GM18505 (cell line): ENCODE measurements around the gene PLA2G2C.

Source experiments
- ATAC-seq: cut with Tn5 transposase; IDR thresholded peaks from one replicate; pipeline ENCODE4 v1.9.1; 2021; ENCODE audit not compliant: unreplicated experiment
- POLR2A ChIP-seq: IDR thresholded peaks from 4 replicates; pipeline ENCODE4 v1.6.1; 2011; ENCODE audit warnings: borderline replicate concordance; ENCODE audit not compliant: insufficient read depth, insufficient read length; ENCODE audit errors: extremely low read depth

PLA2G2C gene

GRCh38 chr1:20197329-20197791, 11.0 kb upstream of the PLA2G2C start:
- TF ChIP-seq POLR2A: no peak
- ATAC-seq: no peak

GRCh38 chr1:20195462-20195780, 9.1 kb upstream of the PLA2G2C start:
- ATAC-seq: no peak
- TF ChIP-seq POLR2A: no peak

- TF ChIP-seq POLR2A: no peak
- ATAC-seq: no peak
Measured at GRCh38 chr1:20194757-20195461, 8.6 kb upstream of the PLA2G2C start.

GRCh38 chr1:20194224-20194623, 7.9 kb upstream of the PLA2G2C start:
- no peak for ATAC-seq
- no peak for TF ChIP-seq POLR2A

- ATAC-seq: no peak
Measured at GRCh38 chr1:20192871-20193411, 6.6 kb upstream of the PLA2G2C start.

GRCh38 chr1:20192364-20192763, 6.0 kb upstream of the PLA2G2C start:
- ATAC-seq: no peak
- TF ChIP-seq POLR2A: no peak

More at GRCh38 chr1:20192871-20193411, 6.6 kb upstream of the PLA2G2C start:
- TF ChIP-seq POLR2A: no peak

GRCh38 chr1:20191266-20191825, 5.0 kb upstream of the PLA2G2C start:
- no peak for TF ChIP-seq POLR2A
- ATAC-seq: no peak

GRCh38 chr1:20190256-20191160, 4.2 kb upstream of the PLA2G2C start:
- TF ChIP-seq POLR2A: no peak
- no peak for ATAC-seq

- ATAC-seq: no peak
- TF ChIP-seq POLR2A: no peak
Measured at GRCh38 chr1:20189664-20190063, 3.3 kb upstream of the PLA2G2C start.

GRCh38 chr1:20188455-20188817, 2.1 kb upstream of the PLA2G2C start:
- ATAC-seq: no peak
- TF ChIP-seq POLR2A: no peak

- no peak for ATAC-seq
- no peak for TF ChIP-seq POLR2A
Measured at GRCh38 chr1:20187813-20188454, 1.6 kb upstream of the PLA2G2C start.

GRCh38 chr1:20187103-20187812, 940 bp upstream of the PLA2G2C start:
- ATAC-seq: no peak
- TF ChIP-seq POLR2A: no peak
